GM23248 (cell line): ENCODE measurements around the gene KLHL8.

Experiments used
- EZH2 ChIP-seq: fragments of 200-600 bp; sonication (generic); IDR thresholded peaks from 2 replicates; pipeline ENCODE4 v1.6.1; 2018; ENCODE audit warnings: antibody characterized with exemption, mild to moderate bottlenecking; ENCODE audit not compliant: insufficient read depth, poor library complexity, severe bottlenecking
- EZH2phosphoT487 ChIP-seq: fragments of 200-600 bp; sonication (generic); IDR thresholded peaks from 2 replicates; pipeline ENCODE4 v1.6.1; 2018; ENCODE audit warnings: antibody characterized with exemption, moderate library complexity, mild to moderate bottlenecking, low read depth; ENCODE audit not compliant: insufficient read depth

- TF ChIP-seq EZH2, result no peak
- no peak for TF ChIP-seq EZH2phosphoT487
Measured at GRCh38 chr4:87141428-87141827, 79.0 kb downstream of the KLHL8 start.
